ENCODE results near the gene RANBP17. TPM values are rescaled to one million over a fixed set of nuclear protein-coding genes. Genes with fewer than 3 reads are reported as not detected.
"Not testable (repeated sequence)": the region's sequence is repeated elsewhere in the genome, so short reads cannot be mapped to it uniquely, and the experiment has no call there.

RANBP17 gene
- total RNA-seq: 4.0 and 4.8 TPM in 2 replicates

- DNase-seq (ENCODE audit: low read depth in 2 of 2): peak; percentile 37 to 66
Measured at GRCh38 chr5:170861917-170862766, at the start of gene RANBP17. RANBP17 (plus strand) TSS chr5:170862018.

- no peak for DNase-seq (ENCODE audit: low read depth in 2 of 2)
Measured at GRCh38 chr5:170813231-170813630, 48.6 kb upstream of the RANBP17 start.

- DNase-seq (ENCODE audit: low read depth in 2 of 2): no peak
Measured at GRCh38 chr5:170817195-170817594, 44.6 kb upstream of the RANBP17 start.

GRCh38 chr5:170818232-170818631 is 43.6 kb upstream of the RANBP17 start:
- no peak for DNase-seq (ENCODE audit: low read depth in 2 of 2)

- DNase-seq (ENCODE audit: low read depth in 2 of 2): no peak
Measured at GRCh38 chr5:170819824-170820223, 42.0 kb upstream of the RANBP17 start.

GRCh38 chr5:170821257-170821800 is 40.5 kb upstream of the RANBP17 start:
- no peak for DNase-seq (ENCODE audit: low read depth in 2 of 2)

GRCh38 chr5:170826117-170826516 is 35.7 kb upstream of the RANBP17 start:
- no peak for DNase-seq (ENCODE audit: low read depth in 2 of 2)

GRCh38 chr5:170832241-170832640 is 29.6 kb upstream of the RANBP17 start:
- no peak for DNase-seq (ENCODE audit: low read depth in 2 of 2)

GRCh38 chr5:170833981-170834380 is 27.8 kb upstream of the RANBP17 start:
- not testable (repeated sequence) for DNase-seq (ENCODE audit: low read depth in 2 of 2)

- no peak for DNase-seq (ENCODE audit: low read depth in 2 of 2)
Measured at GRCh38 chr5:170836226-170836625, 25.6 kb upstream of the RANBP17 start.

GRCh38 chr5:170843870-170844269 is 17.9 kb upstream of the RANBP17 start:
- DNase-seq (ENCODE audit: low read depth in 2 of 2): no peak

- DNase-seq (ENCODE audit: low read depth in 2 of 2): no peak
Measured at GRCh38 chr5:170844651-170845050, 17.2 kb upstream of the RANBP17 start.

GRCh38 chr5:170846416-170846815 is 15.4 kb upstream of the RANBP17 start:
- peak in 1 of 2 donors; percentile 52 for DNase-seq (ENCODE audit: low read depth in 2 of 2)

- no peak for DNase-seq (ENCODE audit: low read depth in 2 of 2)
Measured at GRCh38 chr5:170846846-170847245, 15.0 kb upstream of the RANBP17 start.

- no peak for DNase-seq (ENCODE audit: low read depth in 2 of 2)
Measured at GRCh38 chr5:170848033-170848432, 13.8 kb upstream of the RANBP17 start.

- DNase-seq (ENCODE audit: low read depth in 2 of 2): no peak
Measured at GRCh38 chr5:170849374-170849773, 12.4 kb upstream of the RANBP17 start.

- DNase-seq (ENCODE audit: low read depth in 2 of 2): no peak
Measured at GRCh38 chr5:170854566-170854965, 7.3 kb upstream of the RANBP17 start.

- DNase-seq (ENCODE audit: low read depth in 2 of 2): no peak
Measured at GRCh38 chr5:170857066-170857465, 4.8 kb upstream of the RANBP17 start.

GRCh38 chr5:170860415-170860814 is 1.4 kb upstream of the RANBP17 start:
- no peak for DNase-seq (ENCODE audit: low read depth in 2 of 2)

GRCh38 chr5:170860818-170861666 is 776 bp upstream of the RANBP17 start:
- DNase-seq (ENCODE audit: low read depth in 2 of 2): peak in 1 of 2 donors; percentile 8

- DNase-seq (ENCODE audit: low read depth in 2 of 2): peak in 1 of 2 donors; percentile 74
Measured at GRCh38 chr5:170861667-170861916, 226 bp upstream of the RANBP17 start.

GRCh38 chr5:170863646-170864045 is 1.8 kb downstream of the RANBP17 start:
- no peak for DNase-seq (ENCODE audit: low read depth in 2 of 2)

All from lung microvascular endothelial cell (primary cell).